NCI-H146 treated with DMSO at 0.1 percent for 48 hours (cell line): ENCODE results near the gene JPT2.

Experiments used
- DNase-seq: peaks from one replicate; lab custom pipeline; 2025; ENCODE audit not compliant: unreplicated experiment; lab: John Stamatoyannopoulos, UW

JPT2 gene

GRCh38 chr16:1677942-1678499, at the start of gene JPT2:
JPT2 (plus strand) TSS chr16:1678279; CDS start chr16:1678313, 34 bp downstream.
- peak; percentile 97 for DNase-seq

- no peak for DNase-seq
Measured at GRCh38 chr16:1630450-1631213, 47.4 kb upstream of the JPT2 start.

GRCh38 chr16:1631230-1631629, 46.8 kb upstream of the JPT2 start:
- no peak for DNase-seq

GRCh38 chr16:1631931-1632637, 46.0 kb upstream of the JPT2 start:
- DNase-seq: no peak

- DNase-seq: no peak
Measured at GRCh38 chr16:1632638-1632970, 45.5 kb upstream of the JPT2 start.

- DNase-seq: no peak
Measured at GRCh38 chr16:1633310-1633709, 44.8 kb upstream of the JPT2 start.

GRCh38 chr16:1634541-1634940, 43.5 kb upstream of the JPT2 start:
- no peak for DNase-seq

- DNase-seq: no peak
Measured at GRCh38 chr16:1635070-1635469, 43.0 kb upstream of the JPT2 start.

GRCh38 chr16:1637526-1637925, 40.6 kb upstream of the JPT2 start:
- DNase-seq: no peak

- DNase-seq: no peak
Measured at GRCh38 chr16:1638757-1639156, 39.3 kb upstream of the JPT2 start.

GRCh38 chr16:1639282-1639681, 38.8 kb upstream of the JPT2 start:
- DNase-seq: no peak

GRCh38 chr16:1639860-1640259, 38.2 kb upstream of the JPT2 start:
- DNase-seq: no peak

- DNase-seq: no peak
Measured at GRCh38 chr16:1640261-1640941, 37.7 kb upstream of the JPT2 start.

- DNase-seq: no peak
Measured at GRCh38 chr16:1641261-1641660, 36.8 kb upstream of the JPT2 start.

GRCh38 chr16:1642148-1642547, 35.9 kb upstream of the JPT2 start:
- no peak for DNase-seq

- no peak for DNase-seq
Measured at GRCh38 chr16:1642753-1643152, 35.3 kb upstream of the JPT2 start.

GRCh38 chr16:1643521-1643920, 34.6 kb upstream of the JPT2 start:
- no peak for DNase-seq

GRCh38 chr16:1645914-1646525, 32.1 kb upstream of the JPT2 start:
- DNase-seq: no peak

GRCh38 chr16:1647856-1648255, 30.2 kb upstream of the JPT2 start:
- no peak for DNase-seq

GRCh38 chr16:1650131-1650530, 27.9 kb upstream of the JPT2 start:
- DNase-seq: no peak
